GM18520 (cell line): ENCODE data around the gene PRAMEF6.
"Not testable (repeated sequence)": the region's sequence is repeated elsewhere in the genome, so short reads cannot be mapped to it uniquely, and the experiment has no call there.

Experiments
- ATAC-seq: cut with Tn5 transposase; IDR thresholded peaks from one replicate; pipeline ENCODE4 v1.9.1; 2021; ENCODE audit not compliant: unreplicated experiment

The PRAMEF6 gene

GRCh38 chr1:12947480-12947879 is at the start of gene PRAMEF6:
Gene PRAMEF6 (minus strand): TSS chr1:12947580. CDS start chr1:12942518, 5,062 bp downstream.
- ATAC-seq = not testable (repeated sequence)

DNA sequence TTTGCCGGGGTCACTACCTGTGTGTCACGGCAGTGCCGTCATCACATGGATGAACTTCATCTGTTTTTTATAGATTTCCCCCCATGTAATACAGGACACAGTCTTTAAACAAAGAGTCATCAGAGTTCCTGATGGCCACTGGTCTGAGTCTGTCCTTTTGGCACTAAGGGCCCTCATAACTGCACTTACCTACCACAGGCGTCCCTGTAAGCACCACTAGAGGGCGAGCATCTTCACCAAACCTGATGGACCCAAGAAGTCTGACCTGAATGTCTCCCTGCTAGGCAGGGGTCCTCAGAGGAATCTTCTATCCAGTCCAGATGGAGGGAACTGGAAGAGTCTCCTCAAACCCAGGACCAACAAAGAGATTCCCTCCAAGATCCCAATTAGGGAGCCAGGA is 23.0 kb downstream of the PRAMEF6 start:
- not testable (repeated sequence) for ATAC-seq

- not testable (repeated sequence) for ATAC-seq
Observed at GRCh38 chr1:12921749-12922148, 25.6 kb downstream of the PRAMEF6 start.

DNA sequence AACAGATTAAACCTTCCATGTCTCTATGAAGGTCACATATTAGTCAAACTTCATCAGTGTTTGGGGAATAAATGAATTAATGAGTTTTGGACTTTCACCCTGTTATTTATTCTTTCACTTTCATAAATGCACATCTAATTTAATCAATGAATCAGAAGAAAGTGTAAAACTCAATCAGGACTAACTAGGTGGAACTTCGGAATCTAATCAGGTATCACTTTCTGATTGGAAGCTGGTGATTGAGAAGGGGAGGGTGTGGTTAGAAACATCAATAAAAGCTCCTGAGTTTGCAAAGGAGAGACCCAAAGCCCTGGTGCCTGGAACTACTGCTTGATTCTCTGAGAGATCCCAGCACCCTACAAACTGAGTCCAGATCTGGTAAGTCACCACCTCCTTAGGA is 31.1 kb downstream of the PRAMEF6 start, which contains the start of gene PRAMEF7:
Gene PRAMEF7, plus strand, starts transcription at position 301 of the 400 bp plus-strand sequence. CDS start 1,083 bp downstream, outside the sequence.
- not testable (repeated sequence) for ATAC-seq

- not testable (repeated sequence) for ATAC-seq
Observed at GRCh38 chr1:12903793-12904572, 43.4 kb downstream of the PRAMEF6 start.

- not testable (repeated sequence) for ATAC-seq
Observed at GRCh38 chr1:12899186-12899585, 48.2 kb downstream of the PRAMEF6 start.

GRCh38 chr1:12898170-12898569 is 49.2 kb downstream of the PRAMEF6 start, which contains the start of gene PRAMEF10:
Gene PRAMEF10 (minus strand): TSS chr1:12898270. CDS start chr1:12895847, 2,423 bp downstream.
- ATAC-seq = not testable (repeated sequence)
